Breast epithelium (tissue), 4 donors: ENCODE results near the gene SAA2. TPM values are rescaled to one million over a fixed set of nuclear protein-coding genes. Genes with fewer than 3 reads are reported as not detected.

ENCODE experiments used
- DNase-seq, 2 donors: peaks; one replicate each; pipeline ENCODE4 v3.0.0-alpha.2; 2019; ENCODE audit warnings: low spot score in 2 of 2
- H3K27ac ChIP-seq, 2 donors: fragments of 200-600 bp; sonication (generic) in 1 of 2; one replicate each; pipeline ENCODE4 v1.5.1; 2016 to 2019; ENCODE audit warnings: mild to moderate bottlenecking in 1 of 2
- H3K27me3 ChIP-seq, 2 donors: fragments of 200-600 bp; sonication (generic) in 1 of 2; one replicate each; pipeline versions ENCODE4 v1.5.1 to v1.6.0; 2017 to 2019; ENCODE audit warnings: control low read depth in 1 of 2, mild to moderate bottlenecking in 1 of 2
- H3K36me3 ChIP-seq: fragments of 200-600 bp; one replicate; pipeline ENCODE4 v1.5.1; 2019
- H3K4me1 ChIP-seq, 2 donors: fragments of 200-600 bp; sonication (generic); one replicate each; pipeline ENCODE4 v1.5.1; 2016 to 2019; ENCODE audit warnings: control low read depth in 1 of 2
- H3K4me3 ChIP-seq, 3 donors: fragments of 200-600 bp; sonication (generic); 1 replicate in 2 of 3; 2 replicates in 1 of 3; pipeline ENCODE4 v1.5.1; 2016 to 2019; ENCODE audit warnings: mild to moderate bottlenecking in 3 of 3, moderate library complexity in 2 of 3
- H3K9me3 ChIP-seq, 2 donors: fragments of 200-600 bp; sonication (generic) in 1 of 2; one replicate each; pipeline ENCODE4 v1.5.1; 2016 to 2019; ENCODE audit warnings: control low read depth in 1 of 2
- CTCF ChIP-seq, 3 donors: fragments of 450-650 bp; IDR thresholded peaks; one replicate each; pipeline ENCODE4 v1.5.1; 2016 to 2017; ENCODE audit warnings: antibody characterized with exemption in 3 of 3, mild to moderate bottlenecking in 3 of 3, moderate library complexity in 3 of 3
- POLR2A ChIP-seq: fragments of 450-650 bp; IDR thresholded peaks from one replicate; pipeline ENCODE4 v1.6.1; 2016; ENCODE audit warnings: antibody characterized with exemption, mild to moderate bottlenecking, moderate library complexity
- POLR2AphosphoS5 ChIP-seq, 3 donors: sonication (generic); formaldehyde crosslinking; IDR thresholded peaks; one replicate each; pipeline ENCODE4 v1.6.1; 2017; ENCODE audit warnings: antibody characterized with exemption in 3 of 3
- intact Hi-C: fragments of 100-400 bp; cut with DNase I; formaldehyde crosslinking; loops from one replicate; pipeline ENCODE4 v1.15.1; 2023; ENCODE audit warnings: low total_unique reads
- total RNA-seq, 3 donors: library from RNA; depleted of rRNA; stranded (reverse); fragments of >200 nt; gene quantifications; one replicate each; pipeline ENCODE4 v1.1.0, GENCODE V29; 2016

SAA2 gene
- total RNA-seq, 3 donors from 2014 or later = 7.5 to 567 (median 428) TPM

GRCh38 chr11:18235394-18236334 lies 12.8 kb downstream of the SAA2 start:
- Histone ChIP-seq H3K27ac (no peak overlapping the region), H3K9me3 (no peaks in the 10 kb centered on the region), H3K4me3 (no peak overlapping the region), H3K27me3 (no peaks in the 10 kb centered on the region), H3K36me3 (no peaks in the 10 kb centered on the region), H3K4me1 (no peaks in the 10 kb centered on the region)
- TF ChIP-seq POLR2AphosphoS5 (IDR thresholded peaks at IDR 0.05) = no peak
- TF ChIP-seq POLR2A = no peak
- TF ChIP-seq CTCF (IDR thresholded peaks at IDR 0.05) = no peak
- intact Hi-C loops = no loop called here
- no peak for DNase-seq

GRCh38 chr11:18233912-18234311 lies 14.6 kb downstream of the SAA2 start:
- TF ChIP-seq POLR2AphosphoS5 (IDR thresholded peaks at IDR 0.05) (no peak), POLR2A (no peak), CTCF (IDR thresholded peaks at IDR 0.05) (no peak)
- Histone ChIP-seq H3K36me3 (no peaks in the 10 kb centered on the region), H3K4me3 (no peak overlapping the region), H3K27me3 (no peaks in the 10 kb centered on the region), H3K4me1 (no peaks in the 10 kb centered on the region), H3K9me3 (no peaks in the 10 kb centered on the region), H3K27ac (no peak overlapping the region)
- DNase-seq = no peak
- intact Hi-C loops = no loop called here

- no peak overlapping the region for H3K27ac ChIP-seq
- H3K4me3 ChIP-seq = no peak overlapping the region
- no peaks in the 10 kb centered on the region for H3K27me3 ChIP-seq
- no peak for DNase-seq
- no peaks in the 10 kb centered on the region for H3K36me3 ChIP-seq
- intact Hi-C loops = no loop called here
- no peaks in the 10 kb centered on the region for H3K9me3 ChIP-seq
- no peaks in the 10 kb centered on the region for H3K4me1 ChIP-seq
- TF ChIP-seq POLR2AphosphoS5 (IDR thresholded peaks at IDR 0.05) = no peak
- no peak for TF ChIP-seq CTCF (IDR thresholded peaks at IDR 0.05)
- no peak for TF ChIP-seq POLR2A
Measured at GRCh38 chr11:18230859-18231258, 17.6 kb downstream of the SAA2 start.

- no peaks in the 10 kb centered on the region for H3K9me3 ChIP-seq
Measured at GRCh38 chr11:18229501-18229900, 19.0 kb downstream of the SAA2 start.

More at GRCh38 chr11:18229501-18229900, 19.0 kb downstream of the SAA2 start:
- intact Hi-C loops = no loop called here
- no peaks in the 10 kb centered on the region for H3K4me1 ChIP-seq
- TF ChIP-seq POLR2A (no peak), POLR2AphosphoS5 (IDR thresholded peaks at IDR 0.05) (no peak), CTCF (IDR thresholded peaks at IDR 0.05) (no peak)
- DNase-seq = no peak
- H3K36me3 ChIP-seq = no peaks in the 10 kb centered on the region
- no peaks in the 10 kb centered on the region for H3K27me3 ChIP-seq
- no peak overlapping the region for H3K27ac ChIP-seq
- no peak overlapping the region for H3K4me3 ChIP-seq
